ENCODE data around the gene FAM120A.

Gene FAM120A

DNA sequence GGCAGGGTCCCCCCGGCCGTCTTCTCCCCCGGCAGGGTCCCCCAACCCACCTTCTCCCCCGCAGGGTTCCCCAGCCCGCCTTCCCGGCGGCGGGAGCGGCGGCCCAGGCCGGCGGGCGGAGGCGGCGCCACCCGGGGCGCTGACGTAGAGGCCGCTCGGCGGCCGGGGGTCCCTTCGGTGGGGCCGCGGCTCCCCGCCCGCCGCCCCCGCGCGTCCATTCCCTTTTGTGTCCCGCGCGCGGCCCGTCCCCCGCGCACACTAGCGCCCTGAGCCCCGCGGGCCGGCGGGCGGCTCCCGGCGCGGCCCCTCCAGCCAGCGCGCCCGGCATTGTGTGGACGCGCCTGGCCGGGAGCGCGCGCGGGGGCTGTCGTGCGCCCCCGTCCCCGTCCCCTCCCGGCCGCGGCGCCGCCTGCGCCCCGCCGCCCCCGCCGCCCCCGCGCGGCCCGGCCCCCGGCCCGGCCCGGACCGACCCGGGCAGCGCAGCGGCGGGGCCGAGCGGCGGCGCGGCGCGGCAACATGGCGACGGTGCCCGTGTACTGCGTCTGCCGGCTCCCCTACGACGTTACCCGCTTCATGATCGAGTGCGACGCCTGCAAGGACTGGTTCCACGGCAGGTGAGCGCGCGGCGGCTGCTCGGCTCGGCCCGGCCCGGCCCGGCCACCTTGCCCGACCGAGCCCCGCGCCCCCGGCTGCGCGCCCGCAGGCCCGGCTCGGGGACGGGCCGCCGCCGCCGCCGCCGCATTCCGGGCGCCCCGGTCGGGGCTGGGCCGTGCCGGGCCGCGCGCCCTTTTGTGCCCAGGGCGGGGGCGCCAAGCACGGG lies 125.0 kb downstream of the FAM120A start, which contains the start of gene PHF2:
Gene PHF2 (plus strand): TSS at position 327 of the 820 bp plus-strand sequence. CDS start 190 bp downstream, at position 517.
- TF ChIP-seq, protein P1, sequence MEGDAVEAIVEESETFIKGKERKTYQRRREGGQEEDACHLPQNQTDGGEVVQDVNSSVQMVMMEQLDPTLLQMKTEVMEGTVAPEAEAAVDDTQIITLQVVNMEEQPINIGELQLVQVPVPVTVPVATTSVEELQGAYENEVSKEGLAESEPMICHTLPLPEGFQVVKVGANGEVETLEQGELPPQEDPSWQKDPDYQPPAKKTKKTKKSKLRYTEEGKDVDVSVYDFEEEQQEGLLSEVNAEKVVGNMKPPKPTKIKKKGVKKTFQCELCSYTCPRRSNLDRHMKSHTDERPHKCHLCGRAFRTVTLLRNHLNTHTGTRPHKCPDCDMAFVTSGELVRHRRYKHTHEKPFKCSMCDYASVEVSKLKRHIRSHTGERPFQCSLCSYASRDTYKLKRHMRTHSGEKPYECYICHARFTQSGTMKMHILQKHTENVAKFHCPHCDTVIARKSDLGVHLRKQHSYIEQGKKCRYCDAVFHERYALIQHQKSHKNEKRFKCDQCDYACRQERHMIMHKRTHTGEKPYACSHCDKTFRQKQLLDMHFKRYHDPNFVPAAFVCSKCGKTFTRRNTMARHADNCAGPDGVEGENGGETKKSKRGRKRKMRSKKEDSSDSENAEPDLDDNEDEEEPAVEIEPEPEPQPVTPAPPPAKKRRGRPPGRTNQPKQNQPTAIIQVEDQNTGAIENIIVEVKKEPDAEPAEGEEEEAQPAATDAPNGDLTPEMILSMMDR (IDR thresholded peaks at IDR 0.05; ENCODE audit: borderline replicate concordance, insufficient read depth, low read depth, low read length), result no peak
- peak within 1 kb of the TSS; percentile 74 for H3K4me3 ChIP-seq (ENCODE audit: low read depth, low read length)

- TF ChIP-seq, protein P1 (IDR thresholded peaks at IDR 0.05; ENCODE audit: borderline replicate concordance, insufficient read depth, low read depth, low read length), result no peak
- peak overlapping the region; percentile 74 for H3K4me3 ChIP-seq (ENCODE audit: low read depth, low read length)
Measured at GRCh38 chr9:93577078-93577974, 125.8 kb downstream of the FAM120A start.

- no peak overlapping the region for H3K4me3 ChIP-seq (ENCODE audit: low read depth, low read length)
- TF ChIP-seq, protein P1 (IDR thresholded peaks at IDR 0.05; ENCODE audit: borderline replicate concordance, insufficient read depth, low read depth, low read length), result no peak
Measured at GRCh38 chr9:93577975-93578682, 126.6 kb downstream of the FAM120A start.

DNA sequence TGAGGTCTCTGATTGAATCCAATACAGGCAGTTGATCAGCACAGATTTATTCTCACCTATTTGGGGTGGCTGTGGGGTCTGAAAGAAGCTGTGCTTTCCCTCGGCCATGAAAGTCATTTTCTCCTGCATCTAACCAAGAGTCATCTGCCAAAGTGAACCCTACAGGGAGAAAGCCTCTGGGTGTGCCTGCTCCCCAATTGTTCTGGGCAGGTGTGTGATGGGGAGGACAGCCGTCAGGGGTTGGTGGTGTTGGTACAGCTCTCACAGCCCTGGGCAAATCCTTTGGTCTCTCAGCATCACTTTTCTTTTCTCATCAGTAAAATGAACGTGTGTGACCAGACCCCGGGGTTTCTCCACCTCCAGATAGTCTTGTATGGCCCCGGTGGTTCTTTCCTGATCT lies 127.4 kb downstream of the FAM120A start:
- TF ChIP-seq, protein P1 (IDR thresholded peaks at IDR 0.05; ENCODE audit: borderline replicate concordance, insufficient read depth, low read depth, low read length), result no peak
- no peak overlapping the region for H3K4me3 ChIP-seq (ENCODE audit: low read depth, low read length)

GRCh38 chr9:93579711-93580516 lies 128.4 kb downstream of the FAM120A start:
- no peak overlapping the region for H3K4me3 ChIP-seq (ENCODE audit: low read depth, low read length)
- TF ChIP-seq, protein P1 (IDR thresholded peaks at IDR 0.05; ENCODE audit: borderline replicate concordance, insufficient read depth, low read depth, low read length), result no peak
